Endothelial cell of umbilical vein (primary cell): ENCODE results near the gene CCK. TPM values are rescaled to one million over a fixed set of nuclear protein-coding genes. Genes with fewer than 3 reads are reported as not detected.

ENCODE experiments used
- BruUV-seq: library from RNA; stranded (reverse); fragments of 400-500 nt; replicated peaks from 2 replicates; lab custom pipeline; 2021; lab: Mats Ljungman, UMichigan
- CTCF ChIA-PET: fragments of 300-600, 350-600 bp; sonication (Branson Sonifier 250); formaldehyde crosslinking; loops from one replicate; lab custom pipeline; 2021; ENCODE audit warnings: antibody characterized with exemption, inconsistent platforms; lab: Charles Lee
- POLR2A ChIA-PET: fragments of 300-600, 350-600 bp; sonication (Branson Sonifier 250); formaldehyde crosslinking; loops from one replicate; lab custom pipeline; 2021; ENCODE audit warnings: antibody characterized with exemption, inconsistent platforms; lab: Charles Lee
- DNase-seq: peaks from one replicate; pipeline ENCODE4 v3.0.0-alpha.2; 2011; ENCODE audit warnings: low read depth, low spot score
- FAIRE-seq: peaks from 2 replicates; lab custom pipeline; 2011; peaks lifted over from hg19 to GRCh38; lab: Jason Lieb, UNC
- H2AFZ ChIP-seq: 2 replicates; pipeline ENCODE4 v1.6.0; 2012; ENCODE audit warnings: low read depth, low read length, control low read depth, inconsistent platforms
- H3K27ac ChIP-seq: 2 replicates; pipeline ENCODE4 v1.5.1; 2011; ENCODE audit warnings: low read depth, mild to moderate bottlenecking, control low read depth, low read length, moderate library complexity; ENCODE audit not compliant: insufficient read depth
- H3K27me3 ChIP-seq, 2 experiments: 2 replicates each; pipeline versions ENCODE4 v1.6.0 to v1.6.1; 2011; ENCODE audit warnings: low read length in 2 of 2, mixed read lengths in 1 of 2; ENCODE audit not compliant: control insufficient read depth in 2 of 2, insufficient read depth in 2 of 2
- H3K36me3 ChIP-seq, 2 experiments: 2 replicates in 1 of 2; 3 replicates in 1 of 2; pipeline ENCODE4 v1.5.1; 2011; ENCODE audit warnings: low read length in 2 of 2, mild to moderate bottlenecking in 1 of 2, moderate library complexity in 1 of 2; ENCODE audit not compliant: control insufficient read depth in 2 of 2, insufficient read depth in 2 of 2; ENCODE audit errors: extremely low read depth in 1 of 2
- H3K4me1 ChIP-seq: 3 replicates; pipeline ENCODE4 v1.5.1; 2011; ENCODE audit warnings: mild to moderate bottlenecking, low read length; ENCODE audit not compliant: control insufficient read depth, insufficient read depth; ENCODE audit errors: extremely low read depth
- H3K4me2 ChIP-seq: 2 replicates; pipeline ENCODE4 v1.6.1; 2011; ENCODE audit warnings: low read length, control low read depth, mixed read lengths; ENCODE audit not compliant: insufficient read depth
- H3K4me3 ChIP-seq, 3 experiments: fragments of 200-600 bp in 1 of 3; sonication (generic), shearing (Covaris generic) in 1 of 3; replicated peaks in 1 of 3; 2 replicates each; pipeline ENCODE4 v1.5.1; 2011 to 2016; ENCODE audit warnings: control low read depth in 3 of 3, low read length in 3 of 3, mild to moderate bottlenecking in 2 of 3, inconsistent platforms in 1 of 3, low read depth in 1 of 3, moderate library complexity in 1 of 3; ENCODE audit not compliant: insufficient read depth in 1 of 3
- H3K79me2 ChIP-seq: 2 replicates; pipeline ENCODE4 v1.6.0; 2012; ENCODE audit warnings: low read length, inconsistent platforms; ENCODE audit not compliant: control insufficient read depth, insufficient read depth
- H3K9ac ChIP-seq: replicated peaks from 2 replicates; pipeline ENCODE3; 2011; ENCODE audit warnings: low read length, control low read depth; ENCODE audit not compliant: insufficient read depth; ENCODE audit errors: extremely low read depth
- H3K9me1 ChIP-seq: replicated peaks from 3 replicates; pipeline ENCODE4 v1.6.0; 2011; ENCODE audit warnings: mild to moderate bottlenecking, low read length; ENCODE audit not compliant: control insufficient read depth, insufficient read depth; ENCODE audit errors: extremely low read depth
- H3K9me3 ChIP-seq: replicated peaks from 2 replicates; pipeline ENCODE4 v1.5.1; 2012; ENCODE audit warnings: low read length, inconsistent platforms; ENCODE audit not compliant: control insufficient read depth, insufficient read depth
- H4K20me1 ChIP-seq: replicated peaks from 2 replicates; pipeline ENCODE3; 2011; ENCODE audit warnings: mild to moderate bottlenecking, low read length; ENCODE audit not compliant: control insufficient read depth, insufficient read depth; ENCODE audit errors: extremely low read depth
- CTCF ChIP-seq, 2 donors: IDR thresholded peaks; 1 replicate in 1 of 2; 2 replicates in 1 of 2; pipeline ENCODE4 v1.5.1; 2011; ENCODE audit warnings: low read length in 2 of 2, mild to moderate bottlenecking in 2 of 2, moderate library complexity in 2 of 2, control low read depth in 1 of 2, inconsistent platforms in 1 of 2, low read depth in 1 of 2; ENCODE audit not compliant: insufficient read depth in 1 of 2; ENCODE audit errors: extremely low read depth in 1 of 2
- EZH2 ChIP-seq: IDR thresholded peaks from 2 replicates; pipeline ENCODE4 v1.6.1; 2012; ENCODE audit warnings: borderline replicate concordance, low read depth, mild to moderate bottlenecking, moderate library complexity, low read length, inconsistent platforms; ENCODE audit not compliant: severe bottlenecking
- FOS ChIP-seq: IDR thresholded peaks from 2 replicates; pipeline ENCODE4 v1.6.1; 2011; ENCODE audit warnings: mild to moderate bottlenecking, low read length, moderate library complexity, borderline replicate concordance; ENCODE audit not compliant: insufficient read depth
- GATA2 ChIP-seq: IDR thresholded peaks from 2 replicates; pipeline ENCODE4 v1.7.0; 2011; ENCODE audit warnings: low read depth, mild to moderate bottlenecking, moderate library complexity, mixed read lengths, low read length; ENCODE audit not compliant: insufficient read length, insufficient read depth
- JUN ChIP-seq: IDR thresholded peaks from 2 replicates; pipeline ENCODE4 v1.6.1; 2011; ENCODE audit warnings: borderline replicate concordance, low read depth; ENCODE audit not compliant: insufficient read length, insufficient read depth
- MAX ChIP-seq: IDR thresholded peaks from 2 replicates; pipeline ENCODE4 v1.6.1; 2011; ENCODE audit not compliant: insufficient read depth, insufficient read length
- MYC ChIP-seq: IDR thresholded peaks from one replicate; pipeline ENCODE4 v1.6.1; 2011; ENCODE audit warnings: mild to moderate bottlenecking, low read depth, low read length
- POLR2A ChIP-seq: IDR thresholded peaks from 2 replicates; pipeline ENCODE4 v1.6.1; 2012; ENCODE audit warnings: low read depth, mild to moderate bottlenecking, control low read depth, low read length
- POLR2AphosphoS5 ChIP-seq: IDR thresholded peaks from 2 replicates; pipeline ENCODE4 v1.6.1; 2012; ENCODE audit warnings: low read depth, mild to moderate bottlenecking, control low read depth, low read length, moderate library complexity; ENCODE audit not compliant: insufficient read depth
- dilution Hi-C: fragments of 300-500 bp; cut with MboI; formaldehyde crosslinking; loops from one replicate; pipeline ENCODE4 v1.15.0; 2019; ENCODE audit warnings: low sequenced_read_pairs; ENCODE audit not compliant: extremely low pct_ligation_motif_present
- intact Hi-C: fragments of 100-400 bp; cut with micrococcal nuclease; formaldehyde crosslinking; loops from one replicate; pipeline ENCODE4 v1.10.0; 2022
- polyA plus RNA-seq, 4 experiments: library from polyadenylated mRNA; depleted of rRNA in 3 of 4; stranded (reverse) in 3 of 4; unstranded in 1 of 4; fragments of >200 nt; gene quantifications; 2 replicates each; pipeline versions ENCODE4 v1.2.1 to v1.2.3, GENCODE V29; 2011 to 2012; ENCODE audit warnings: missing spikeins in 1 of 4
- total RNA-seq: library from RNA; stranded (reverse); gene quantifications from 2 replicates; pipeline ENCODE4 v1.2.3, GENCODE V29; 2021

CCK gene
- total and polyA plus RNA-seq, 2 donors (not counting 3 experiments of a cell fraction or from before 2014, with no cell fraction given), result not detected

DNA sequence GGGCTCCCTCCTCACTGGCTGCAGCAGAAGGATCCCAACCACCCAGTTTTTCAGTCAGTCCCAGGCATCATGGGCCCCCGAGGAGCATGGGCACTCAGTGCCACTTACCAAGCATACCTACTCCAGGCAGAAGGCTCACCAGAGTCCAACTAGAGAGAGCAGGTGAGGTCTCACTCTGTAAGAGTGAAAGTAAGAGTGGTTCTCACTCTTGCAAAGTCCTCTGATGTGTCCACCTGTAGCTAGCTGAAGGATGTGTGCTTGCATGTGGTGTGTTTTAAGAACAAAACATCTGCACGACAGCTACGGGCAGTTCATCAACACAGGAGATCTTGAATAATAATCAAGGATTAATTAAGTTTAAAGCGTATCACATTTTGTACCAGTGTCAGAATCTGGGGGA lies 49.7 kb downstream of the CCK start:
- peaks cover 0 to 30% of the 10 kb centered on the region in 2 experiments for H3K36me3 ChIP-seq
- intact Hi-C loops (no loop called here), dilution Hi-C loops (no loop called here)
- no peaks in the 10 kb centered on the region for H3K79me2 ChIP-seq
- H3K27ac ChIP-seq, result no peak overlapping the region
- H3K9me1 ChIP-seq, result no peaks in the 10 kb centered on the region
- H3K4me2 ChIP-seq, result no peak overlapping the region
- H3K4me3 ChIP-seq, result no peak overlapping the region
- TF ChIP-seq CTCF (IDR thresholded peaks at IDR 0.05; ENCODE audit: extremely low read depth in 1 of 2, insufficient read depth in 1 of 2, low read depth in 1 of 2, low read length in 2 of 2), result no peak
- no peak for TF ChIP-seq MAX
- TF ChIP-seq GATA2, result no peak
- TF ChIP-seq MYC, result no peak
- TF ChIP-seq POLR2A, result no peak
- no peak for TF ChIP-seq JUN
- no peak for TF ChIP-seq FOS
- no peak for TF ChIP-seq EZH2
- no peak for TF ChIP-seq POLR2AphosphoS5
- FAIRE-seq (no peak), DNase-seq (no peak)
- H4K20me1 ChIP-seq, result no peaks in the 10 kb centered on the region
- H3K4me1 ChIP-seq, result no peaks in the 10 kb centered on the region
- no TSS peak for BruUV-seq
- H3K9me3 ChIP-seq, result no peaks in the 10 kb centered on the region
- no peak overlapping the region for H3K9ac ChIP-seq
- H3K27me3 ChIP-seq, result no peaks in the 10 kb centered on the region
- H2AFZ ChIP-seq, result no peak overlapping the region
- ChIA-PET CTCF (interaction anchor here (1.9 kb wide), 1 partner anchor 13 kb away, joined by 5 read pairs; no protein-coding TSS in a partner anchor), POLR2A (no interaction called here)
